GM18867 (cell line): ENCODE measurements around the gene BTBD10.

Experiments
- ATAC-seq: cut with Tn5 transposase; IDR thresholded peaks from one replicate; pipeline ENCODE4 v1.9.1; 2021; ENCODE audit warnings: mild to moderate bottlenecking, moderate library complexity; ENCODE audit not compliant: unreplicated experiment

Gene BTBD10

GRCh38 chr11:13376838-13377237, 86.2 kb downstream of the BTBD10 start:
- ATAC-seq = no peak

- no peak for ATAC-seq
Observed at GRCh38 chr11:13376402-13376801, 86.6 kb downstream of the BTBD10 start.

GRCh38 chr11:13375798-13376197, 87.2 kb downstream of the BTBD10 start:
- no peak for ATAC-seq

GRCh38 chr11:13373216-13373615, 89.8 kb downstream of the BTBD10 start:
- no peak for ATAC-seq

GRCh38 chr11:13368041-13368446, 95.0 kb downstream of the BTBD10 start:
- no peak for ATAC-seq

GRCh38 chr11:13367115-13367514, 95.9 kb downstream of the BTBD10 start:
- ATAC-seq = no peak

GRCh38 chr11:13366266-13367026, 96.6 kb downstream of the BTBD10 start:
- no peak for ATAC-seq

- no peak for ATAC-seq
Observed at GRCh38 chr11:13364388-13364787, 98.6 kb downstream of the BTBD10 start.

GRCh38 chr11:13362596-13363109, 100.4 kb downstream of the BTBD10 start:
- no peak for ATAC-seq

GRCh38 chr11:13358596-13359270, 104.3 kb downstream of the BTBD10 start:
- no peak for ATAC-seq

- ATAC-seq = no peak
Observed at GRCh38 chr11:13357232-13357631, 105.8 kb downstream of the BTBD10 start.

- ATAC-seq = no peak
Observed at GRCh38 chr11:13355191-13355590, 107.8 kb downstream of the BTBD10 start.

GRCh38 chr11:13354335-13354734, 108.7 kb downstream of the BTBD10 start:
- ATAC-seq = no peak

- ATAC-seq = no peak
Observed at GRCh38 chr11:13352711-13353110, 110.3 kb downstream of the BTBD10 start.

- no peak for ATAC-seq
Observed at GRCh38 chr11:13349581-13349980, 113.4 kb downstream of the BTBD10 start.

GRCh38 chr11:13349046-13349445, 114.0 kb downstream of the BTBD10 start:
- ATAC-seq = no peak

GRCh38 chr11:13348305-13348704, 114.7 kb downstream of the BTBD10 start:
- ATAC-seq = no peak

- no peak for ATAC-seq
Observed at GRCh38 chr11:13347901-13348300, 115.1 kb downstream of the BTBD10 start.

GRCh38 chr11:13346470-13346869, 116.6 kb downstream of the BTBD10 start:
- ATAC-seq = no peak

GRCh38 chr11:13344818-13345217, 118.2 kb downstream of the BTBD10 start:
- ATAC-seq = no peak

- peak; percentile 43 for ATAC-seq
Observed at GRCh38 chr11:13343931-13344717, 118.9 kb downstream of the BTBD10 start.
